NOMO-1 (cell line): ENCODE data around the gene AURKAIP1.

Experiments
- DNase-seq, 2 experiments: peaks; one replicate each; lab custom pipeline; 2025; ENCODE audit not compliant: unreplicated experiment in 2 of 2; lab: John Stamatoyannopoulos, UW

Gene AURKAIP1

DNA sequence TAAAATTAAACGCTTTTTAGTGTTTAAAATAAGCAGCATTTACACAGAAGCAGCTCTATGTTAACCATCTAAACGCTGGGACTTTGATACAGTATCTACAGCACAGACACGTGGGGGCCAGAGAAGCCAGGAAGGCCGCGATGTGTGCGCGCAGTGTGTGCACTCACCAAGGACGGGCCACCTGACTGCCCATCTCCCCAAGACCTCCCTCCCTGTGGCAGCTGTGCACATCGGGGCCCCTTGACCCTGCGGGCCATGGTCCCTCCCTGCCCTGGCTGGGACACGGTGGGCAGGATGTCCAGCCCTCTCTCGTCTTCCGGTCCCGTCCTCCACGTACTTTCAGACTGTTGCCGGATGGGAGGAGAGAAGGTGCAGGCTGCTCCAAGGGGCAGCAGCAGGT lies 39.7 kb downstream of the AURKAIP1 start:
- DNase-seq = no peak

DNA sequence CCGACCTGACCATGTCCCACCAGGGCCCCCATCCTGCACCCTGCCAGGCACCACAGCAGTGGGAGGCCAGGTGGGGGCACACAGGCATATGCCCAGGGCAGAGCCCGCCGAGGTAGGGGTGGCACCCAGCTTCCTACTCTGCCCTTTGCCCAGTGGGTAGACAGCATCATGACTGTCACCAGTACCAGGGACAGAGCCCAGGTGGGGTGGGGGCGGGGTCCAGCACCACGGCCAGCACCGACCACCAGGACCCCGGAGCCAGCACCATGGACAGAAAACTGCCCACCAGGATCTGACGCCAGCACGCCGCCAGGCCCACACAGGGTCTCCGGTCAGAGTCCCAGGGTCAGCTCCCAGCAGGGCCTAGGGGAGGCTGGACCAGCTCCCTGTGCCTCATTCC lies 40.2 kb downstream of the AURKAIP1 start:
- DNase-seq = no peak

DNA sequence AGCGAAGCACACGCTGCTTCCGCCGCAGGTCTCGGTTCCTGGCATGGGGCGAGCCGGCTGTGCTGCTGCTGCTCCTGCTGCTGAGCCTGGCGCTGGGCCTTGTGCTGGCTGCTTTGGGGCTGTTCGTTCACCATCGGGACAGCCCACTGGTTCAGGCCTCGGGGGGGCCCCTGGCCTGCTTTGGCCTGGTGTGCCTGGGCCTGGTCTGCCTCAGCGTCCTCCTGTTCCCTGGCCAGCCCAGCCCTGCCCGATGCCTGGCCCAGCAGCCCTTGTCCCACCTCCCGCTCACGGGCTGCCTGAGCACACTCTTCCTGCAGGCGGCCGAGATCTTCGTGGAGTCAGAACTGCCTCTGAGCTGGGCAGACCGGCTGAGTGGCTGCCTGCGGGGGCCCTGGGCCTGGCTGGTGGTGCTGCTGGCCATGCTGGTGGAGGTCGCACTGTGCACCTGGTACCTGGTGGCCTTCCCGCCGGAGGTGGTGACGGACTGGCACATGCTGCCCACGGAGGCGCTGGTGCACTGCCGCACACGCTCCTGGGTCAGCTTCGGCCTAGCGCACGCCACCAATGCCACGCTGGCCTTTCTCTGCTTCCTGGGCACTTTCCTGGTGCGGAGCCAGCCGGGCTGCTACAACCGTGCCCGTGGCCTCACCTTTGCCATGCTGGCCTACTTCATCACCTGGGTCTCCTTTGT lies 41.3 kb downstream of the AURKAIP1 start:
- DNase-seq = no peak

DNA sequence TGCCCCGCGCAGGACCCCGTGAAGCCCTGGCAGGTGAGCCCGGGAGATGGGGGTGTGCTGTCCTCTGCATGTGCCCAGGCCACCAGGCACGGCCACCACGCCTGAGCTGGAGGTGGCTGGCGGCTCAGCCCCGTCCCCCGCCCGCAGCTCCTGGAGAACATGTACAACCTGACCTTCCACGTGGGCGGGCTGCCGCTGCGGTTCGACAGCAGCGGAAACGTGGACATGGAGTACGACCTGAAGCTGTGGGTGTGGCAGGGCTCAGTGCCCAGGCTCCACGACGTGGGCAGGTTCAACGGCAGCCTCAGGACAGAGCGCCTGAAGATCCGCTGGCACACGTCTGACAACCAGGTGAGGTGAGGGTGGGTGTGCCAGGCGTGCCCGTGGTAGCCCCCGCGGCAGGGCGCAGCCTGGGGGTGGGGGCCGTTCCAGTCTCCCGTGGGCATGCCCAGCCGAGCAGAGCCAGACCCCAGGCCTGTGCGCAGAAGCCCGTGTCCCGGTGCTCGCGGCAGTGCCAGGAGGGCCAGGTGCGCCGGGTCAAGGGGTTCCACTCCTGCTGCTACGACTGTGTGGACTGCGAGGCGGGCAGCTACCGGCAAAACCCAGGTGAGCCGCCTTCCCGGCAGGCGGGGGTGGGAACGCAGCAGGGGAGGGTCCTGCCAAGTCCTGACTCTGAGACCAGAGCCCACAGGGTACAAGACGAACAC lies 42.1 kb downstream of the AURKAIP1 start:
- no peak for DNase-seq

DNA sequence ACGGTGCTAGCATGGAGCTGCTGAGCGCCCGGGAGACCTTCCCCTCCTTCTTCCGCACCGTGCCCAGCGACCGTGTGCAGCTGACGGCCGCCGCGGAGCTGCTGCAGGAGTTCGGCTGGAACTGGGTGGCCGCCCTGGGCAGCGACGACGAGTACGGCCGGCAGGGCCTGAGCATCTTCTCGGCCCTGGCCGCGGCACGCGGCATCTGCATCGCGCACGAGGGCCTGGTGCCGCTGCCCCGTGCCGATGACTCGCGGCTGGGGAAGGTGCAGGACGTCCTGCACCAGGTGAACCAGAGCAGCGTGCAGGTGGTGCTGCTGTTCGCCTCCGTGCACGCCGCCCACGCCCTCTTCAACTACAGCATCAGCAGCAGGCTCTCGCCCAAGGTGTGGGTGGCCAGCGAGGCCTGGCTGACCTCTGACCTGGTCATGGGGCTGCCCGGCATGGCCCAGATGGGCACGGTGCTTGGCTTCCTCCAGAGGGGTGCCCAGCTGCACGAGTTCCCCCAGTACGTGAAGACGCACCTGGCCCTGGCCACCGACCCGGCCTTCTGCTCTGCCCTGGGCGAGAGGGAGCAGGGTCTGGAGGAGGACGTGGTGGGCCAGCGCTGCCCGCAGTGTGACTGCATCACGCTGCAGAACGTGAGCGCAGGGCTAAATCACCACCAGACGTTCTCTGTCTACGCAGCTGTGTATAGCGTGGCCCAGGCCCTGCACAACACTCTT lies 42.8 kb downstream of the AURKAIP1 start:
- no peak for DNase-seq

DNA sequence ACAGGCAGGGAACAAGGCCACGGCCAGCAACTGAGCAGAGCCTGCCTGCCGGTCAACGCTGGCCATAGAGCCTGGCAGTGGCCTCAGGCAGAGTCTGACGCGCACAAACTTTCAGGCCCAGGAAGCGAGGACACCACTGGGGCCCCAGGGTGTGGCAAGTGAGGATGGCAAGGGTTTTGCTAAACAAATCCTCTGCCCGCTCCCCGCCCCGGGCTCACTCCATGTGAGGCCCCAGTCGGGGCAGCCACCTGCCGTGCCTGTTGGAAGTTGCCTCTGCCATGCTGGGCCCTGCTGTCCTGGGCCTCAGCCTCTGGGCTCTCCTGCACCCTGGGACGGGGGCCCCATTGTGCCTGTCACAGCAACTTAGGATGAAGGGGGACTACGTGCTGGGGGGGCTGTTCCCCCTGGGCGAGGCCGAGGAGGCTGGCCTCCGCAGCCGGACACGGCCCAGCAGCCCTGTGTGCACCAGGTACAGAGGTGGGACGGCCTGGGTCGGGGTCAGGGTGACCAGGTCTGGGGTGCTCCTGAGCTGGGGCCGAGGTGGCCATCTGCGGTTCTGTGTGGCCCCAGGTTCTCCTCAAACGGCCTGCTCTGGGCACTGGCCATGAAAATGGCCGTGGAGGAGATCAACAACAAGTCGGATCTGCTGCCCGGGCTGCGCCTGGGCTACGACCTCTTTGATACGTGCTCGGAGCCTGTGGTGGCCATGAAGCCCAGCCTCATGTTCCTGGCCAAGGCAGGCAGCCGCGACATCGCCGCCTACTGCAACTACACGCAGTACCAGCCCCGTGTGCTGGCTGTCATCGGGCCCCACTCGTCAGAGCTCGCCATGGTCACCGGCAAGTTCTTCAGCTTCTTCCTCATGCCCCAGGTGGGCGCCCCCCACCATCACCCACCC lies 43.7 kb downstream of the AURKAIP1 start, which contains the start of gene TAS1R3:
TAS1R3 (plus strand) TSS at position 213 of the 898 bp plus-strand sequence; CDS start at position 279, 66 bp downstream.
- no peak for DNase-seq

DNA sequence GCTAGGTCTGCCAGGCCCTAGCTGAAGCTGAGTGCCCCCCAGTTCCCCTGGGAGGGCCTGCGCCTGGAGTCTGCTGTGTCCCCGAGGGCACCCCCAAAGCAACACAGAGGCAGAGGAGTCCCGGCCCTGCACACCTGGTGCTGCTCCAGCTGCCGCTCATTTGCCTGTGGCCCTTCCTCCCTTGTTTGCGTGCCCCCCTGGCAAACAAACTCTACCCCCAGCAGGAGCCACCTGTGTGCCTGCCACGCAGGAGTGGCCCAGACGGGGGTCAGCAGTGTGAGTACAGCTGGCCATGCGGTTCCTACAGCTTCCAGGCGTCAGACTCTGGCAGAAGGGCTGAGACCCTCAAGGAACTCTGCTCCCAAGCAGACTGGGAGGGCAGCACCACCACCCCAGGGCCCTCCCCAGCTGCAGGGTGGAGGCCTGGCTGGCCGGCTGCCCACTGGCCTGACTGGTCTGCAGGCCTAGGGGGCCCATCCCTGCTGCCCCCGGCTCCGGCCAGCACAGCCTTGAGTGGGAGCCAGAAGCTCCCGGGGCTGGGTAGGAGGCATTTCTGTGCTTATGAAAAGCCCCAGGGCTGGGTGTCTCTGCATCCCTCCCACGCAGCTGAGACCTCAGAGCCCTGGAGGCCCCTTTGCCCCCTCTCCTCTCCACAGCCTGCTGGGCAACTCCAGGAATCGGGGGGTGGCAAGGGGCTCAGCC lies 44.5 kb downstream of the AURKAIP1 start:
- no peak for DNase-seq

DNA sequence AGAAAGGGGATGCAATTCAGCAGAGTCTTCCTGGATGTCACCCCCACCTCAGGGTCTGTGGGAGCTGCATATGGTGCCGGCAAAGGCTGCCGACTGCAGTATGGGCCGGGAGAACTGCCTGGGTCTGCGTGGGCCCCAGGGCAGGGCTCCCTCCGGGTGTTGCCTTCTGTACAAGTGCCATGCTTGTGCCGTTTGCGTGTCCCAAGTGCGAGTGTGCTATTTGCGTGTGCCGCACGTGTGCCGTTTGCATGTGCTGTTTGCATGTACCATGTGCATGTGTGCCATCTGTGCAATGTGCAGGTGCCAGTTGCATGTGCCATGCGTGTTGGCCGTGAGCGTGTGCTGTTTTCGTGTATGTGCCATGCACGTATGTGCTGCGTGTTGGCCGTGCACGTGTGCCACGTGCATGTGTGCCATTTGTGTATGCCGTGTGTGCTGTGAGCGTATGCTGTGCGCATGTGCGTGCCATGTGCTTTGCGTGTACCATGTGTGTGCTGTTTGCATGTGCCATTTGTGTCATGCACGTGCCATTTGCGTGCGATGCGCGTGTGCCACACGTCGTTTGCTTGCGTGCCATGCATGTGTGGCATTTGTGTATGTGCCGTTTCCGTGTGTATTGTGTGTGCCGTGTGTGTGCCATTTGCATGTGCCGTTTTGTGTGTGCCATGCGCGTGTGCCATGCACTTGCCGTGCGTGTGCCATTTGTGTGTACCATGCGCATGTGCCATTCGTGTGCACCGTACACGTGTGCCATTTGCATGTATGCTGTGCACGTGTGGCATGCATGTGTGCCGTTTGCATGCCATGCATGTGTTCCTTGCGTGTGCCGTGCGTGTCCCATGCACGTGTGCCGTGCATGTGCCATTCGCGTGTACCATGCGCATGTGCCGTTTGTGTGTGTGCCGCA lies 45.5 kb downstream of the AURKAIP1 start:
- no peak for DNase-seq

DNA sequence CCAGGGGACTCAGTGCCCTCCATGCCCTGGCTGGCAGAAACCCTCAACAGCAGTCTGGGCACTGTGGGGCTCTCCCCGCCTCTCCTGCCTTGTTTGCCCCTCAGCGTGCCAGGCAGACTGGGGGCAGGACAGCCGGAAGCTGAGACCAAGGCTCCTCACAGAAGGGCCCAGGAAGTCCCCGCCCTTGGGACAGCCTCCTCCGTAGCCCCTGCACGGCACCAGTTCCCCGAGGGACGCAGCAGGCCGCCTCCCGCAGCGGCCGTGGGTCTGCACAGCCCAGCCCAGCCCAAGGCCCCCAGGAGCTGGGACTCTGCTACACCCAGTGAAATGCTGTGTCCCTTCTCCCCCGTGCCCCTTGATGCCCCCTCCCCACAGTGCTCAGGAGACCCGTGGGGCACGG lies 46.8 kb downstream of the AURKAIP1 start:
- DNase-seq = no peak

DNA sequence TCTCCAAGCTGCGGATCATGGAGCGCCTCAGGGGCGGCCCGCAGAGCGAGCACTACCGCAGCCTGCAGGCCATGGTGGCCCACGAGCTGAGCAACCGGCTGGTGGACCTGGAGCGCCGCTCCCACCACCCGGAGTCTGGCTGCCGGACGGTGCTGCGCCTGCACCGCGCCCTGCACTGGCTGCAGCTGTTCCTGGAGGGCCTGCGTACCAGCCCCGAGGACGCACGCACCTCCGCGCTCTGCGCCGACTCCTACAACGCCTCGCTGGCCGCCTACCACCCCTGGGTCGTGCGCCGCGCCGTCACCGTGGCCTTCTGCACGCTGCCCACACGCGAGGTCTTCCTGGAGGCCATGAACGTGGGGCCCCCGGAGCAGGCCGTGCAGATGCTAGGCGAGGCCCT lies 47.7 kb downstream of the AURKAIP1 start:
- DNase-seq = no peak

DNA sequence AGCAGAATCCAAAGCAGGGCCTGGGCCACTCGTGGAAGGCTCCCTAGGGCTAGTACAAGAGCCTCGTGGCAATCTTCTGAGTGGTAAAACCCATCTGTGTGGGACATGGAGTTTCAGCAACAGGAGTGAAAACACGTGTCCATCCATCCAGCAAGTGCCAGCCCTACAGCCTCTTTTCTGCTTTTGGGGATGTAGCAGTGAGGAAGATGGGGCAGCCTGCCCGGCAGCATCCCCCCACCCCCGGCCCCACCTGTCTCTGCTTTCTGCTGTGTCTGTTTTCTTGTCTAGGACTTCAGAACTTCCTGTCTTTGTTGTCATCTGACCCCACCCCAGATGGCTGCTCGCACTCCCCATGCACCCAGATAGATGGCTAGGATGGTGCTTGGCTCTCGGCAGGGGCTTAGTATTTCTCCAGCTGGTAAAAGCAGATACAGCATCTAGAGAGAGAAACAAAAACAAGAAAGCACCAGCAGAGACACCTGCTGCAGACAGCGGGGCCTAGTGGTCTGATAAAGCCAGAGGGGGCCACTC lies 48.9 kb downstream of the AURKAIP1 start:
- no peak for DNase-seq

DNA sequence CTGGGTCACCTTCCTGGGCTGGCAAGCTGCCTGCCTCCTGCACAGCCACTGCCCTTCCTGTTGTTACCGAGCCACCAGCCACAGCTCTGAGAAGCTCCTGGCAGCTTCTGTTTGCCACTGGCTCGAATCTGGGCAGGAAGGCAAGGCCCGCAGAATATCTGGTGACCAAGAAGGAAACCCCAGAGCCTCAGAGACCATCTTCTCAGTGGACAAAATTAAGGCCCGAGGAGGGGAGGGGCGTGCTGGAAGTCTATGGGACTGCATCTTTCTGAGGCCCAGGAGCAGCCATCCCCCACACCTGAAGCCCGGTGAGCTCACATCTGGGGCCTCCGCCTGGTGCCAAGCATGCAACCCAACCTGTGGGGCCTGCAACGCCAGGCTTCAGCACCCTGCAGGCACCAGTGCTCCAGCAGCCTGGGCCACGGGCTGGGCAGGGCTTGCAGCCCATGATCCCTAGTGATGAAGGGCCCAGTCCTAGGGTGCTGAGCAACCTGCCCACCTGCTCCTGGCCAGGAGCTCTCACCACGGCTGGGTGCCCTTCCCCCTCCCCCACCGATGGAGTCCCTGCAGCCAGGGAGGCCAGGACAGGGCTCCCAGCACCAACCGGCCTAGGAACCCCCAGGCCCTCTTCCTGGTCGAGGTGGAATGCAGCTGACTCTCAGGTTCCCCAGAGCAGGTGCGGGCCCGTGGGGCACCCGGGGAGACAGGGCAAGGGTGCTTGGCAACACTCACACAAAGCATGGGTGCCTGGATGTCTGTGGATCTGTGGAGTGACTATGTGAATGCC lies 49.5 kb downstream of the AURKAIP1 start:
- DNase-seq = peak in 1 of 2 experiments; percentile 14

DNA sequence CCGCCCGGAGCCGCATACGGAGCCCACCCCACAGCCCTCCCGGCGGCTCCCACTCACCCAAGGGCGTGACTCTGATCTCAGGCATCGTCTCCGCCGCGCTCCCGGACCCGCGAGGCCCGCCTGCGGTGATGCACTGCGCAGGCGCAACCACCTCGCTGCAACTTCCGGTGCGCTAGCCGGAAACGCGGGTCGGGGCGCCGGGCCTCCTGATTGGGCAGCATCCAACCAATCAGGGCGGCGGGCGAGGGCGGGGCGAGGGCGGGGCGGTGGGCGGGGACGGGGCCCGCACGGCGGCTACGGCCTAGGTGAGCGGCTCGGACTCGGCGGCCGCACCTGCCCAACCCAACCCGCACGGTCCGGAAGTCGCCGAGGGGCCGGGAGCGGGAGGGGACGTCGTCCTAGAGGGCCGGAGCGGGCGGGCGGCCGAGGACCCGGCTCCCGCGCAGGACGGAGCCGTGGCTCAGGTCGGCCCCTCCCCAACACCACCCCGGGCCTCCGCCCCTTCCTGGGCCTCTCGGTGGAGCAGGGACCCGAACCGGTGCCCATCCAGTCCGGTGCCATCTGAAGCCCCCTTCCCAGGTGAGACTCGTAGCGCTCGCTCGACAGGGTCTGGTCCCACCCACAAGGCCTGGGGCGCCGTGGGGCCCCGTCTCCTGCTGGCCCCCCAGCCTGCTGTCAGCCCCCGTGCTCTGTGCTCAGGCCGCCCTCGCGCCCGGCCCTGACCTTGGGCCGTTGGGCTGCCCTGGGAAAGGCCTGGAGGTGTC lies 50.3 kb downstream of the AURKAIP1 start, which contains the start of the genes CPTP and INTS11:
CPTP (plus strand) TSS at position 279 of the 764 bp plus-strand sequence. CDS start 2,109 bp downstream, outside the sequence.
INTS11 (minus strand) TSS at position 137 of the 764 bp plus-strand sequence; CDS start at position 85, 52 bp downstream.
- peak; percentile 84 to 93 for DNase-seq

DNA sequence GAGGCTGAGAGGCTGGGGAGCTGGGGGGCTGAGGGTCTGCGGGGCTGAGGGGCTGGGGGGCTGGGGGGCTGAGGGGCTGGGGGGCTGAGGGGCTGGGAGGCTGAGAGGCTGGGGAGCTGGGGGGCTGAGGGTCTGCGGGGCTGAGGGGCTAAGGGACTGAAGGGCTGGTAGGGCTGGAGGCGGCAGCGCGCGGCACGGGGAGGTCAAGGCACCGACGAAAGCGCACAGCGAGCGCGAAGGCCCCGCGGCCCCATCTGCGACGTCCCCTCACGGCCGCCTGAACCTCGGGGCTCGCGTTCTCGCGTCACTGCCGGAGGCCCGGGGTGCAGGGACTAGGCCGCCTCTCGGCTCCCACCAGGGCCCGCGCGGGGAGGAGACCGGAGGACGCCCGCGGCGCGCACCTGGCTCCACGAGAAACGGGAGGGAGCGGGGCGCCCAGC lies 50.9 kb downstream of the AURKAIP1 start:
- DNase-seq = no peak
